Melanocyte of skin (primary cell): Measurements from ENCODE around the gene NUBPL. TPM values are rescaled to one million over a fixed set of nuclear protein-coding genes. Genes with fewer than 3 reads are reported as not detected.

Experiments
- small RNA-seq, 2 donors: library from RNA; depleted of rRNA; stranded (forward); fragments of <200 nt; gene quantifications; one replicate each; pipeline ENCODE3, GENCODE V24; 2012
- total RNA-seq, 2 donors: library from RNA; depleted of rRNA; stranded (reverse); fragments of >200 nt; gene quantifications; 2 replicates each; pipeline ENCODE4 v1.2.3, GENCODE V29; 2012

Gene NUBPL
- 10 to 100 TPM; 10.3 to 13.4 TPM for total RNA-seq

GRCh38 chr14:31561155-31561846, at the start of gene NUBPL:
NUBPL (plus strand) TSS chr14:31561404; CDS start chr14:31561440, 36 bp downstream.

Small RNA genes within 50 kb of the gene (small RNA-seq; reads per million reads assigned to genes)
- 0 reads per million in 2 donors for gene RNU6-455P
- gene RNU6-602P, result 0 reads per million in 2 donors

Other genes starting within 250 kb of the NUBPL start
- gene HEATR5A, start 140.9 kb upstream of the NUBPL start, total RNA-seq, result 10 to 100 TPM; 68.1 to 68.9 TPM
- 10 to 100 TPM; 42.3 to 44.3 TPM for gene DTD2, start 103.9 kb upstream of the NUBPL start, total RNA-seq
- not detected for gene GPR33, start 73.4 kb upstream of the NUBPL start, total RNA-seq